Measurements from ENCODE around the gene LILRA1. TPM values are rescaled to one million over a fixed set of nuclear protein-coding genes. Genes with fewer than 3 reads are reported as not detected.
"Not testable (repeated sequence)": the region's sequence is repeated elsewhere in the genome, so short reads cannot be mapped to it uniquely, and the experiment has no call there.

Gene LILRA1
- total RNA-seq, 1 experiment from 2014 or later: not detected

- no peak for TF ChIP-seq YY1 (IDR thresholded peaks at IDR 0.05; ENCODE audit: extremely low read depth, insufficient replicate concordance, low read depth, low read length)
- TF ChIP-seq POLR2AphosphoS5 (IDR thresholded peaks at IDR 0.05; ENCODE audit: low read depth, low read length): no peak
- TF ChIP-seq POLR2A (IDR thresholded peaks at IDR 0.05; ENCODE audit: borderline replicate concordance, extremely low read depth, insufficient read depth, insufficient read length): no peak
- TF ChIP-seq CBX3 (IDR thresholded peaks at IDR 0.05; ENCODE audit: low read depth): no peak
- TF ChIP-seq FOSL1 (IDR thresholded peaks at IDR 0.05; ENCODE audit: low read depth): no peak
Measured at GRCh38 chr19:54626757-54627156, 33.3 kb downstream of the LILRA1 start (continued).

DNA sequence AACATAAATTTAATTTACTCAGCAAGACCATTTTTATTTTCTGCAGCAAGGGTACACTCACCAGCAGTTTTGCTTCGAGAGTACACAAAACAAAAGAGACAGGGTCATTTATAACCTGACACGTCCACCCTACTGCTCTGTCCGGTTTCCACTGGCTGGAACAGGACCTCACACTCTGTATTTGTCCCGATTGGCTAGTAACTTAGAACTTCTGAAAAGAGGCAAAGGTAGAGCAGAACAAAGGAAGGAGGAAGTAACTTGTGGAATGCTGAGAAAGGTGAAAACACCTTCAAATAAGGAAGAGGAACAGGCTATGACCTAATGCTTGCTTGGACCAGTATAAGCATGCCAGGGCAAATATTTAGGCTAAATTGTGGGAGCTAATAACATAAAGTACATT is 34.5 kb downstream of the LILRA1 start:
- intact Hi-C loops (cut with micrococcal nuclease); H3K79me2 ChIP-seq (ENCODE audit: insufficient read depth, low read length); CTCF ChIA-PET; H3K4me3 ChIP-seq (replicated peaks in 1 of 2; ENCODE audit: low read depth in 1 of 2, low read length in 2 of 2); H3K4me1 ChIP-seq (ENCODE audit: control insufficient read depth in 1 of 2, insufficient read depth in 2 of 2, low read length in 2 of 2); H3K27ac ChIP-seq (ENCODE audit: low read depth, low read length); BruUV-seq (replicated peaks); H3K4me2 ChIP-seq (ENCODE audit: low read length); H3K9me3 ChIP-seq (ENCODE audit: control insufficient read depth in 1 of 2, insufficient read depth in 1 of 2, low read depth in 1 of 2, low read length in 2 of 2); H4K20me1 ChIP-seq (ENCODE audit: insufficient read depth); ATAC-seq; POLR2A ChIA-PET; RAD21 ChIA-PET (ENCODE audit: low non-redundant PET in 1 of 2, low total read pairs in 2 of 2, uncharacterized antibody in 2 of 2, unreplicated experiment in 2 of 2); H3K9ac ChIP-seq (ENCODE audit: low read length); H2AFZ ChIP-seq (ENCODE audit: low read depth, low read length, poor library complexity, severe bottlenecking); H3K9me2 ChIP-seq (ENCODE audit: insufficient read depth); H3K36me3 ChIP-seq (ENCODE audit: control insufficient read depth in 1 of 2, insufficient read depth in 2 of 2, low read length in 2 of 2); DNase-seq (ENCODE audit: low read depth, low spot score): not testable (repeated sequence)
- H3K27me3 ChIP-seq (ENCODE audit: insufficient read depth, low read length): peaks cover 39% of the 10 kb centered on the region

DNA sequence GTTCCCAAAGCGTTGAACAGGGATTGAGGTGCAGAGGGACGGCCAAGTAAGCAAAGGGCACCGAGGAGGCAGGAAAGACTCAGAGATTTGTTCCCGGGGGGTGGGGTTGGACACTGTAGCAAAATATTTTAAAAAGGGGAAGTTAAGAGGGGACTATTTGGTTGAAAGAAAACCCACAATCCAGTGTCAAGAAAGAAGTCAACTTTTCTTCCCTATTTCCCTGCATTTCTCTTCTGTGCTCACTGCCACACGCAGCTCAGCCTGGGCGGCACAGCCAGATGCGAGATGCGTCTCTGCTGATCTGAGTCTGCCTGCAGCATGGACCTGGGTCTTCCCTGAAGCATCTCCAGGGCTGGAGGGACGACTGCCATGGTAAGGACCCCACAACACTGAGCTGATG is 36.8 kb downstream of the LILRA1 start, which contains the start of gene LILRB1:
TSS of gene LILRB1 (plus strand) at position 223 of the 400 bp plus-strand sequence. CDS start 590 bp downstream, outside the sequence.
- H3K9ac ChIP-seq (ENCODE audit: low read length); H3K4me2 ChIP-seq (ENCODE audit: low read length); POLR2A ChIA-PET; H4K20me1 ChIP-seq (ENCODE audit: insufficient read depth); H3K9me2 ChIP-seq (ENCODE audit: insufficient read depth); RAD21 ChIA-PET (ENCODE audit: low non-redundant PET in 1 of 2, low total read pairs in 2 of 2, uncharacterized antibody in 2 of 2, unreplicated experiment in 2 of 2); H2AFZ ChIP-seq (ENCODE audit: low read depth, low read length, poor library complexity, severe bottlenecking); H3K79me2 ChIP-seq (ENCODE audit: insufficient read depth, low read length); BruUV-seq (replicated peaks); H3K36me3 ChIP-seq (ENCODE audit: control insufficient read depth in 1 of 2, insufficient read depth in 2 of 2, low read length in 2 of 2); H3K4me3 ChIP-seq (replicated peaks in 1 of 2; ENCODE audit: low read depth in 1 of 2, low read length in 2 of 2); H3K9me3 ChIP-seq (ENCODE audit: control insufficient read depth in 1 of 2, insufficient read depth in 1 of 2, low read depth in 1 of 2, low read length in 2 of 2); H3K4me1 ChIP-seq (ENCODE audit: control insufficient read depth in 1 of 2, insufficient read depth in 2 of 2, low read length in 2 of 2); H3K27ac ChIP-seq (ENCODE audit: low read depth, low read length); CTCF ChIA-PET; DNase-seq (ENCODE audit: low read depth, low spot score); ATAC-seq: not testable (repeated sequence)
- H3K27me3 ChIP-seq (ENCODE audit: insufficient read depth, low read length): peaks cover 33% of the 10 kb centered on the region
- intact Hi-C loops (cut with micrococcal nuclease): loop anchor here (5.0 kb wide), 1 partner anchor 333 kb away; no protein-coding TSS in a partner anchor
